OCI-LY1 (cell line): ENCODE results near the gene SLC1A2.

Experiments
- H2AFZ ChIP-seq: fragments of 200-600 bp; sonication (generic), shearing (Covaris generic); 2 replicates; pipeline ENCODE4 v1.6.0; 2014; ENCODE audit warnings: antibody characterized with exemption, mild to moderate bottlenecking, low read length
- H3F3A ChIP-seq: fragments of 200-600 bp; sonication (generic), shearing (Covaris generic); 2 replicates; pipeline ENCODE4 v1.6.0; 2014; ENCODE audit warnings: mild to moderate bottlenecking, antibody characterized with exemption, low read length, moderate library complexity; ENCODE audit not compliant: insufficient read depth
- H3K27ac ChIP-seq: fragments of 200-600 bp; sonication (generic); 2 replicates; pipeline ENCODE4 v1.5.1; 2014; ENCODE audit warnings: low read length, mixed run types, mild to moderate bottlenecking, low read depth; ENCODE audit not compliant: poor library complexity, severe bottlenecking
- H3K27me3 ChIP-seq: fragments of 200-600 bp; sonication (generic); 2 replicates; pipeline ENCODE4 v1.6.0; 2014; ENCODE audit warnings: antibody characterized with exemption, mild to moderate bottlenecking, low read length, moderate library complexity; ENCODE audit not compliant: insufficient read depth
- H3K36me3 ChIP-seq: fragments of 200-600 bp; sonication (generic); 2 replicates; pipeline ENCODE4 v1.6.1; 2014; ENCODE audit warnings: mild to moderate bottlenecking, antibody characterized with exemption, low read length, moderate library complexity, mixed read lengths; ENCODE audit not compliant: insufficient read depth
- H3K4me1 ChIP-seq: fragments of 200-600 bp; sonication (generic); 2 replicates; pipeline ENCODE4 v1.5.1; 2014; ENCODE audit warnings: mild to moderate bottlenecking, low read length, moderate library complexity; ENCODE audit not compliant: insufficient read depth, severe bottlenecking
- H3K4me2 ChIP-seq: fragments of 200-600 bp; sonication (generic), shearing (Covaris generic); 2 replicates; pipeline ENCODE4 v1.6.1; 2014; ENCODE audit warnings: low read length
- H3K4me3 ChIP-seq: fragments of 200-600 bp; sonication (generic); 2 replicates; pipeline ENCODE4 v1.5.1; 2014; ENCODE audit warnings: low read length, low read depth, mild to moderate bottlenecking, mixed read lengths; ENCODE audit not compliant: poor library complexity, severe bottlenecking
- H3K79me2 ChIP-seq: fragments of 200-600 bp; shearing (Covaris generic); 2 replicates; pipeline ENCODE4 v1.6.1; 2016; ENCODE audit warnings: mixed run types, low read length, mixed read lengths; ENCODE audit not compliant: insufficient read depth
- H3K9ac ChIP-seq: fragments of 200-600 bp; sonication (generic), shearing (Covaris generic); 2 replicates; pipeline ENCODE4 v1.6.1; 2014; ENCODE audit warnings: mild to moderate bottlenecking, low read length, mixed read lengths
- H3K9me2 ChIP-seq: fragments of 200-600 bp; sonication (generic), shearing (Covaris generic); 2 replicates; pipeline ENCODE4 v1.6.1; 2014; ENCODE audit warnings: low read depth, mild to moderate bottlenecking, low read length, mixed read lengths
- H3K9me3 ChIP-seq: fragments of 200-600 bp; shearing (Covaris generic); 2 replicates; pipeline ENCODE4 v1.6.1; 2014; ENCODE audit warnings: low read length, mixed read lengths
- H4K20me1 ChIP-seq: fragments of 200-600 bp; sonication (generic), shearing (Covaris generic); 2 replicates; pipeline ENCODE4 v1.6.0; 2016; ENCODE audit warnings: mild to moderate bottlenecking, low read length; ENCODE audit not compliant: insufficient read depth
- EZH2 ChIP-seq: fragments of 200-600 bp; sonication (generic), shearing (Covaris generic); IDR thresholded peaks from 2 replicates; pipeline ENCODE4 v1.8.0; 2017; ENCODE audit warnings: borderline replicate concordance, mixed run types, mild to moderate bottlenecking, antibody characterized with exemption, low read length, moderate library complexity, mixed read lengths
- TF ChIP-seq, protein P1 (sequence below): fragments of 200-600 bp; sonication (generic), shearing (Covaris generic); IDR thresholded peaks from 2 replicates; pipeline ENCODE4 v1.5.1; 2017; ENCODE audit warnings: mild to moderate bottlenecking, antibody characterized with exemption, low read length, moderate library complexity, mixed read lengths

Gene SLC1A2

DNA sequence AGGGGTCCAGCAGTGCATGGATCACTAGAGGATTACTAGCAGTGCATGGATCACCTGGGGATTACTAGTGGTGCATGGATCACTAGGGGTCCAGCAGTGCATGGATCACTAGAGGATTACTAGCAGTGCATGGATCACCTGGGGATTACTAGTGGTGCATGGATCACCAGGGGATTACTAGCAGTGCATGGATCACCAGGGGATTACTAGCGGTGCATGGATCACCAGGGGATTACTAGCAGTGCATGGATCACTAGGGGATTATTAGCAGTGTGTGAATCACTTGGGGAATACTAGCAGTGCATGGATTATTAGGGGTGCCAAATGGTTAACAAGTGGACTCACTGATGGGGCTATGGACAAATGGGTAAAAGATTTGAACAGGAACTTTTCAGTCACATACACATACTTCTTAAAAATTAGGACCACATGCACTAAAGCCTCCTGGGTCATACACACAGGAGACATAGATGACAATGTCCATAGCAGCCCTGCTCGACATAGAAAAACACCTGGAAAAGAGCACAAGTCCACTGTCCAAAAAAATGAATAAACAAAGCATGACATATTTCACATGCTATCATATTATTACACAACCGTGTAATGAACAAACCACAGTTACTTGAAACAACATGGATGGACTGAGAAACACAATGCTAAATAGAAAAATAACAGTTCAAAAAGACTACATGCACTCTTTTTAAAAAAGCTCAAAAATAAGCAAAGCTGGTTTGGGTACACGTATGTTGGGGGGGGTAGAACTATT lies 170.6 kb downstream of the SLC1A2 start:
- no peaks in the 10 kb centered on the region for H3F3A ChIP-seq
- H4K20me1 ChIP-seq = no peaks in the 10 kb centered on the region
- H3K27ac ChIP-seq = no peak overlapping the region
- no peak overlapping the region for H3K9ac ChIP-seq
- TF ChIP-seq EZH2 = no peak
- TF ChIP-seq, protein P1, sequence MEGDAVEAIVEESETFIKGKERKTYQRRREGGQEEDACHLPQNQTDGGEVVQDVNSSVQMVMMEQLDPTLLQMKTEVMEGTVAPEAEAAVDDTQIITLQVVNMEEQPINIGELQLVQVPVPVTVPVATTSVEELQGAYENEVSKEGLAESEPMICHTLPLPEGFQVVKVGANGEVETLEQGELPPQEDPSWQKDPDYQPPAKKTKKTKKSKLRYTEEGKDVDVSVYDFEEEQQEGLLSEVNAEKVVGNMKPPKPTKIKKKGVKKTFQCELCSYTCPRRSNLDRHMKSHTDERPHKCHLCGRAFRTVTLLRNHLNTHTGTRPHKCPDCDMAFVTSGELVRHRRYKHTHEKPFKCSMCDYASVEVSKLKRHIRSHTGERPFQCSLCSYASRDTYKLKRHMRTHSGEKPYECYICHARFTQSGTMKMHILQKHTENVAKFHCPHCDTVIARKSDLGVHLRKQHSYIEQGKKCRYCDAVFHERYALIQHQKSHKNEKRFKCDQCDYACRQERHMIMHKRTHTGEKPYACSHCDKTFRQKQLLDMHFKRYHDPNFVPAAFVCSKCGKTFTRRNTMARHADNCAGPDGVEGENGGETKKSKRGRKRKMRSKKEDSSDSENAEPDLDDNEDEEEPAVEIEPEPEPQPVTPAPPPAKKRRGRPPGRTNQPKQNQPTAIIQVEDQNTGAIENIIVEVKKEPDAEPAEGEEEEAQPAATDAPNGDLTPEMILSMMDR = no peak
- H3K4me2 ChIP-seq = no peak overlapping the region
- no peaks in the 10 kb centered on the region for H3K9me3 ChIP-seq
- no peaks in the 10 kb centered on the region for H3K36me3 ChIP-seq
- no peak overlapping the region for H3K4me3 ChIP-seq
- no peaks in the 10 kb centered on the region for H3K27me3 ChIP-seq
- no peaks in the 10 kb centered on the region for H3K9me2 ChIP-seq
- H2AFZ ChIP-seq = no peak overlapping the region
- no peaks in the 10 kb centered on the region for H3K4me1 ChIP-seq
- no peaks in the 10 kb centered on the region for H3K79me2 ChIP-seq

DNA sequence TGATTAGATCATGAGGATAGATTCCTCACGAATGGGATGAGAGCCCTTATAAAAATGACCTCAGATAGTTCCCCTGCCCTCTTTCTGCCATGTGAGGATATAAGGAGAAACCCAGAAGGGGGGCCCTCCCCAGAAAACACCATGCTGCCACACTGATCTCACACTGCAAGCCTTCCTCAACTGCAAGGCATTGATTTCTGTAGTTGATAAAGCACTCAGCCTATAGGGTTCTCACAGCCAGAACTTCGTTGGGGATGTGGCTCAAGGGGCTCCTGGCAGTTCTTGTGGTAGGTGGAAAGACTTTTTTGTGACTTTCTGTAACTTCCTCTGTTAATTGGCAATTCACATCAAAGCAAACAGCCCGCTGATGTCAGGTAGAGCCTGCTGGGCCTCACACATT lies 171.5 kb downstream of the SLC1A2 start:
- Histone ChIP-seq H3K27ac (no peak overlapping the region), H3K9me3 (no peaks in the 10 kb centered on the region), H3F3A (no peaks in the 10 kb centered on the region), H3K79me2 (no peaks in the 10 kb centered on the region), H2AFZ (no peak overlapping the region), H3K4me2 (no peak overlapping the region), H3K9me2 (no peaks in the 10 kb centered on the region), H3K27me3 (no peaks in the 10 kb centered on the region), H3K4me3 (no peak overlapping the region), H3K36me3 (no peaks in the 10 kb centered on the region), H4K20me1 (no peaks in the 10 kb centered on the region), H3K9ac (no peak overlapping the region), H3K4me1 (no peaks in the 10 kb centered on the region)
- no peak for TF ChIP-seq EZH2
- TF ChIP-seq, protein P1 = no peak

DNA sequence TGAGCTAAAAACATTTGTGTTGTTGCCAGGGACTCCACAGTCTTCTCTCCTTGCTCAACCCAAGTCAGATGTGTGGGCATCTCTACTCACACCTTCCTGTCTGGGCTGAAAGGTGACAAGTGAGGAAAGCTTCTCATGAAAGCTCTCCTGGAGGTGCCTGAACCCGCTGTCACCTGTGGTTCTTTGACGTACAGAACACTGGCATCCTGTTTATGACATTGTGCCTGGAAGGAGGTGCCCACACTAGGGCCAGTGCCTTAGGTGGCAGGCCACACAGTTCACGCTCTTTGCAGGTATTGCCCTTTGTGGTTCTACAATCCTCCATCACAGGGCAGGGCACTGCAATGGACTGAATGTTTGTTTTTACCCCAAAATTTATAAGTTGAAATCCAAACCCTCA lies 171.9 kb downstream of the SLC1A2 start:
- no peaks in the 10 kb centered on the region for H3K9me2 ChIP-seq
- H3K4me3 ChIP-seq = no peak overlapping the region
- H3K9me3 ChIP-seq = no peaks in the 10 kb centered on the region
- H3K27ac ChIP-seq = no peak overlapping the region
- H3F3A ChIP-seq = no peaks in the 10 kb centered on the region
- H3K36me3 ChIP-seq = no peaks in the 10 kb centered on the region
- no peak overlapping the region for H2AFZ ChIP-seq
- no peaks in the 10 kb centered on the region for H3K79me2 ChIP-seq
- H3K9ac ChIP-seq = no peak overlapping the region
- H3K4me2 ChIP-seq = no peak overlapping the region
- H3K4me1 ChIP-seq = no peaks in the 10 kb centered on the region
- H3K27me3 ChIP-seq = no peaks in the 10 kb centered on the region
- H4K20me1 ChIP-seq = no peaks in the 10 kb centered on the region
- no peak for TF ChIP-seq EZH2
- TF ChIP-seq, protein P1 = no peak
